SK-N-SH treated with all-trans-retinoic acid at 6 μM for 48 hours (cell line): ENCODE data around the gene E2F6.

ENCODE experiments used
- GLIS3 ChIP-seq: fragments of 250-450 bp; sonication (Bioruptor Pico); IDR thresholded peaks from 2 replicates; pipeline ENCODE4 v1.5.0; 2020; ENCODE audit warnings: mild to moderate bottlenecking, moderate library complexity
- PATZ1 ChIP-seq: fragments of 250-450 bp; sonication (Bioruptor Pico); IDR thresholded peaks from 2 replicates; pipeline ENCODE4 v1.8.0; 2020; ENCODE audit warnings: mild to moderate bottlenecking, moderate library complexity, borderline replicate concordance
- PPARA ChIP-seq: fragments of 250-450 bp; sonication (Bioruptor Pico); IDR thresholded peaks from 2 replicates; pipeline ENCODE4 v1.5.0; 2020; ENCODE audit warnings: mild to moderate bottlenecking, borderline replicate concordance
- TOX ChIP-seq: fragments of 250-450 bp; sonication (Bioruptor Pico); IDR thresholded peaks from 2 replicates; pipeline ENCODE4 v1.8.0; 2021; ENCODE audit warnings: mild to moderate bottlenecking, moderate library complexity, borderline replicate concordance
- ZC3H10 ChIP-seq: fragments of 250-450 bp; sonication (Bioruptor Pico); IDR thresholded peaks from 2 replicates; pipeline ENCODE4 v1.5.1; 2021; ENCODE audit warnings: mild to moderate bottlenecking, moderate library complexity
- ZFP3 ChIP-seq: fragments of 250-450 bp; sonication (Bioruptor Pico); IDR thresholded peaks from 2 replicates; pipeline ENCODE4 v1.5.0; 2020; ENCODE audit warnings: mild to moderate bottlenecking, moderate library complexity
- ZNF8 ChIP-seq: fragments of 450-650 bp; formaldehyde crosslinking; IDR thresholded peaks from 2 replicates; pipeline ENCODE4 v1.5.0; 2020; ENCODE audit warnings: mild to moderate bottlenecking, moderate library complexity
- TF ChIP-seq, protein P1 (sequence below): fragments of 250-450 bp; sonication (Bioruptor Pico); IDR thresholded peaks from 2 replicates; pipeline ENCODE4 v1.5.1; 2020; ENCODE audit warnings: low read depth, mild to moderate bottlenecking, moderate library complexity
- TF ChIP-seq, protein P2 (sequence below): fragments of 250-450 bp; sonication (Bioruptor Pico); IDR thresholded peaks from 2 replicates; pipeline ENCODE4 v1.8.0; 2021; ENCODE audit warnings: low read depth, mild to moderate bottlenecking, moderate library complexity, borderline replicate concordance

GRCh38 chr2:11492244-11492643 lies 26.3 kb upstream of the E2F6 start:
- TF ChIP-seq, protein P1, sequence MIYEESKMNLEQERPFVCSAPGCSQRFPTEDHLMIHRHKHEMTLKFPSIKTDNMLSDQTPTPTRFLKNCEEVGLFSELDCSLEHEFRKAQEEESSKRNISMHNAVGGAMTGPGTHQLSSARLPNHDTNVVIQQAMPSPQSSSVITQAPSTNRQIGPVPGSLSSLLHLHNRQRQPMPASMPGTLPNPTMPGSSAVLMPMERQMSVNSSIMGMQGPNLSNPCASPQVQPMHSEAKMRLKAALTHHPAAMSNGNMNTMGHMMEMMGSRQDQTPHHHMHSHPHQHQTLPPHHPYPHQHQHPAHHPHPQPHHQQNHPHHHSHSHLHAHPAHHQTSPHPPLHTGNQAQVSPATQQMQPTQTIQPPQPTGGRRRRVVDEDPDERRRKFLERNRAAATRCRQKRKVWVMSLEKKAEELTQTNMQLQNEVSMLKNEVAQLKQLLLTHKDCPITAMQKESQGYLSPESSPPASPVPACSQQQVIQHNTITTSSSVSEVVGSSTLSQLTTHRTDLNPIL (CRISPR knock-in tag), result no peak
- TF ChIP-seq TOX, result no peak
- no peak for TF ChIP-seq ZNF8 (CRISPR knock-in tag)
- TF ChIP-seq ZFP3, result no peak
- TF ChIP-seq PATZ1 (CRISPR knock-in tag), result no peak
- TF ChIP-seq, protein P2, sequence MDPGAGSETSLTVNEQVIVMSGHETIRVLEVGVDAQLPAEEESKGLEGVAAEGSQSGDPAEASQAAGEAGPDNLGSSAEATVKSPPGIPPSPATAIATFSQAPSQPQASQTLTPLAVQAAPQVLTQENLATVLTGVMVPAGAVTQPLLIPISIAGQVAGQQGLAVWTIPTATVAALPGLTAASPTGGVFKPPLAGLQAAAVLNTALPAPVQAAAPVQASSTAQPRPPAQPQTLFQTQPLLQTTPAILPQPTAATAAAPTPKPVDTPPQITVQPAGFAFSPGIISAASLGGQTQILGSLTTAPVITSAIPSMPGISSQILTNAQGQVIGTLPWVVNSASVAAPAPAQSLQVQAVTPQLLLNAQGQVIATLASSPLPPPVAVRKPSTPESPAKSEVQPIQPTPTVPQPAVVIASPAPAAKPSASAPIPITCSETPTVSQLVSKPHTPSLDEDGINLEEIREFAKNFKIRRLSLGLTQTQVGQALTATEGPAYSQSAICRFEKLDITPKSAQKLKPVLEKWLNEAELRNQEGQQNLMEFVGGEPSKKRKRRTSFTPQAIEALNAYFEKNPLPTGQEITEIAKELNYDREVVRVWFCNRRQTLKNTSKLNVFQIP, result no peak
- TF ChIP-seq GLIS3 (CRISPR knock-in tag), result no peak
- no peak for TF ChIP-seq ZC3H10
- TF ChIP-seq PPARA (CRISPR knock-in tag), result no peak
